HepG2 (cell line): ENCODE results near the gene GRK5.

Source experiments
- EED ChIP-seq: sonication (generic); formaldehyde crosslinking; IDR thresholded peaks from 2 replicates; pipeline ENCODE4 v1.5.0; 2020; ENCODE audit warnings: mild to moderate bottlenecking, missing genetic modification reagents
- THAP7 ChIP-seq: sonication (generic); formaldehyde crosslinking; IDR thresholded peaks from 2 replicates; pipeline ENCODE4 v1.8.1; 2023; ENCODE audit warnings: mild to moderate bottlenecking, missing genetic modification reagents
- ZNF678 ChIP-seq: sonication (generic); formaldehyde crosslinking; IDR thresholded peaks from 2 replicates; pipeline ENCODE4 v1.4.0; 2020; ENCODE audit warnings: mild to moderate bottlenecking, missing genetic modification reagents
- TF ChIP-seq, protein P1 (sequence below): sonication (generic); formaldehyde crosslinking; IDR thresholded peaks from 2 replicates; pipeline ENCODE4 v1.5.0; 2020; ENCODE audit warnings: mild to moderate bottlenecking, missing genetic modification reagents, moderate library complexity

DNA sequence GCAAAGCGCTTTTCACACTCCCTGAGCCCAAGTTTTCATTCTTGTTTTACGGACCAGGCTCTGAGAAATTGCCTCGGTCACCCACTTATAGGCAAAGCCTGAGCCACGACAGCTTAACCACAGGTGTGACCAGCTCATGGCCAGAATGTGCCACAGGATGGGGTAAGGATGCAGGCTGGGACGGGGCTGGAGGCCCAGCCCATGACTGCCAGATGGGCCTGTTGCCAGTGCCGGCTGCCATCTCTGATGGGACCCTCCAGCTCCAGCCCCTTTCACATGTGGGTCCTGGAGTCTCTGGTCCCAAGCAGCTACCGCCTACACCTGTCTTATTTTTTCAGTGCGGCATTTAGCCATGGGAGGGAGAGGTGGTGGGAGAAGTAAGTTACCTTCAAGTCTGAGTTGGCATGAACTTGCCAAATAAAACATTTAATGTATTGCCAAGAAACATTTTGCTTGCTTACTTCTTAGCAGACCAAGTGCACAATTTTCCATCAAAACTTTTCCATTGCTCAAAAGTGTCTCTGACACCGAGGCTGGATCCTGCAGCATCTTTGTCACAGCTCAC lies 142.6 kb downstream of the GRK5 start:
- TF ChIP-seq ZNF678 (CRISPR knock-in tag) (no peak), EED (CRISPR knock-in tag) (no peak), THAP7 (CRISPR knock-in tag) (no peak)
- TF ChIP-seq, protein P1, sequence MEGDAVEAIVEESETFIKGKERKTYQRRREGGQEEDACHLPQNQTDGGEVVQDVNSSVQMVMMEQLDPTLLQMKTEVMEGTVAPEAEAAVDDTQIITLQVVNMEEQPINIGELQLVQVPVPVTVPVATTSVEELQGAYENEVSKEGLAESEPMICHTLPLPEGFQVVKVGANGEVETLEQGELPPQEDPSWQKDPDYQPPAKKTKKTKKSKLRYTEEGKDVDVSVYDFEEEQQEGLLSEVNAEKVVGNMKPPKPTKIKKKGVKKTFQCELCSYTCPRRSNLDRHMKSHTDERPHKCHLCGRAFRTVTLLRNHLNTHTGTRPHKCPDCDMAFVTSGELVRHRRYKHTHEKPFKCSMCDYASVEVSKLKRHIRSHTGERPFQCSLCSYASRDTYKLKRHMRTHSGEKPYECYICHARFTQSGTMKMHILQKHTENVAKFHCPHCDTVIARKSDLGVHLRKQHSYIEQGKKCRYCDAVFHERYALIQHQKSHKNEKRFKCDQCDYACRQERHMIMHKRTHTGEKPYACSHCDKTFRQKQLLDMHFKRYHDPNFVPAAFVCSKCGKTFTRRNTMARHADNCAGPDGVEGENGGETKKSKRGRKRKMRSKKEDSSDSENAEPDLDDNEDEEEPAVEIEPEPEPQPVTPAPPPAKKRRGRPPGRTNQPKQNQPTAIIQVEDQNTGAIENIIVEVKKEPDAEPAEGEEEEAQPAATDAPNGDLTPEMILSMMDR (CRISPR knock-in tag) = no peak
